ENCODE data around the gene DHDDS. TPM values are rescaled to one million over a fixed set of nuclear protein-coding genes. Genes with fewer than 3 reads are reported as not detected.

Gene DHDDS
- total and polyA plus RNA-seq, 2 of the 13 experiments (the other 11 are each of a cell fraction or from before 2014, with no cell fraction given): 18.9 to 28.3 TPM

DNA sequence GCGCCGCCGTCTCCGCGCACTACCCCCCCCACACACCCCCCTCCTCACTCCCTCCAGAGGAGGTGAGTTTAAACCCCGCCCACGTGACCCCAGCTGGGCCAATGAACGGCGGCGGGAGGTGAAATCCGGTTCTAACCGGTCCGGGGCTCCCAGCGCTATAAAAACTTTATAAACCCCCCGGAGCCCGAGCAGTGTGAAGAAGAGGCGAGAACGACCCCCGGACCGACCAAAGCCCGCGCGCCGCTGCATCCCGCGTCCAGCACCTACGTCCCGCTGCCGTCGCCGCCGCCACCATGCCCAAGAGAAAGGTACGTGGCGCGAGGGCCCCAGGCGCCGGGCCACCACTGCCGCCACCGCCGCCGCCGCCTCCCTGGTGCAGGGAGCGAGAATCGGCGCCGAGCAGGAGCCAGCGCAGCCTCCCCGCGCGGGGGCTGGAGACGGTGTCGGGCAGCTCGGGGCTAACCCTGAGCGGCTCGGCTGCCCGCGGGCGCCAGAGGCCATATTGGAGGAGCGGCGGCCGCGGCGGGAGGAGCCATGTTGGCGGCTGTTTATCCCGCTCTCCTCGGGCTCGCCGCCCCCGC is 40.3 kb downstream of the DHDDS start, which contains the start of gene HMGN2 (continued):
- TF ChIP-seq, protein P1, sequence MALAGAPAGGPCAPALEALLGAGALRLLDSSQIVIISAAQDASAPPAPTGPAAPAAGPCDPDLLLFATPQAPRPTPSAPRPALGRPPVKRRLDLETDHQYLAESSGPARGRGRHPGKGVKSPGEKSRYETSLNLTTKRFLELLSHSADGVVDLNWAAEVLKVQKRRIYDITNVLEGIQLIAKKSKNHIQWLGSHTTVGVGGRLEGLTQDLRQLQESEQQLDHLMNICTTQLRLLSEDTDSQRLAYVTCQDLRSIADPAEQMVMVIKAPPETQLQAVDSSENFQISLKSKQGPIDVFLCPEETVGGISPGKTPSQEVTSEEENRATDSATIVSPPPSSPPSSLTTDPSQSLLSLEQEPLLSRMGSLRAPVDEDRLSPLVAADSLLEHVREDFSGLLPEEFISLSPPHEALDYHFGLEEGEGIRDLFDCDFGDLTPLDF (CRISPR knock-in tag; IDR thresholded peaks at IDR 0.05): no peak
- TF ChIP-seq, protein P2, sequence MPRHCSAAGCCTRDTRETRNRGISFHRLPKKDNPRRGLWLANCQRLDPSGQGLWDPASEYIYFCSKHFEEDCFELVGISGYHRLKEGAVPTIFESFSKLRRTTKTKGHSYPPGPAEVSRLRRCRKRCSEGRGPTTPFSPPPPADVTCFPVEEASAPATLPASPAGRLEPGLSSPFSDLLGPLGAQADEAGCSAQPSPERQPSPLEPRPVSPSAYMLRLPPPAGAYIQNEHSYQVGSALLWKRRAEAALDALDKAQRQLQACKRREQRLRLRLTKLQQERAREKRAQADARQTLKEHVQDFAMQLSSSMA (CRISPR knock-in tag; IDR thresholded peaks at IDR 0.05): no peak
- no peak for TF ChIP-seq ZNF788 (CRISPR knock-in tag; IDR thresholded peaks at IDR 0.05; ENCODE audit: borderline replicate concordance)
- TF ChIP-seq ZSCAN29 (CRISPR knock-in tag; conservative IDR thresholded peaks at IDR 0.05): no peak; the same call in 1 of the 2 replicates
- TF ChIP-seq, protein P3, sequence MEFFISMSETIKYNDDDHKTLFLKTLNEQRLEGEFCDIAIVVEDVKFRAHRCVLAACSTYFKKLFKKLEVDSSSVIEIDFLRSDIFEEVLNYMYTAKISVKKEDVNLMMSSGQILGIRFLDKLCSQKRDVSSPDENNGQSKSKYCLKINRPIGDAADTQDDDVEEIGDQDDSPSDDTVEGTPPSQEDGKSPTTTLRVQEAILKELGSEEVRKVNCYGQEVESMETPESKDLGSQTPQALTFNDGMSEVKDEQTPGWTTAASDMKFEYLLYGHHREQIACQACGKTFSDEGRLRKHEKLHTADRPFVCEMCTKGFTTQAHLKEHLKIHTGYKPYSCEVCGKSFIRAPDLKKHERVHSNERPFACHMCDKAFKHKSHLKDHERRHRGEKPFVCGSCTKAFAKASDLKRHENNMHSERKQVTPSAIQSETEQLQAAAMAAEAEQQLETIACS (CRISPR knock-in tag; IDR thresholded peaks at IDR 0.05): no peak
- peak; percentile 72 for TF ChIP-seq ASH2L (IDR thresholded peaks at IDR 0.05; ENCODE audit: insufficient read length, low read depth, low read length)
- TF ChIP-seq RBAK (CRISPR knock-in tag; IDR thresholded peaks at IDR 0.05): no peak
- no peak for TF ChIP-seq HNRNPH1 (optimal IDR thresholded peaks at IDR 0.05; ENCODE audit: low read depth, low read length)
- no peak for TF ChIP-seq NFIB (CRISPR knock-in tag; IDR thresholded peaks at IDR 0.05; ENCODE audit: borderline replicate concordance)
- TF ChIP-seq TOPORS (CRISPR knock-in tag; IDR thresholded peaks at IDR 0.05): peak; percentile 78; the same call in 1 of the 2 replicates
- no peak for TF ChIP-seq ZNF570 (CRISPR knock-in tag; IDR thresholded peaks at IDR 0.05; ENCODE audit: borderline replicate concordance)
- no peak for TF ChIP-seq PAF1 (CRISPR knock-in tag; IDR thresholded peaks at IDR 0.05)
- TF ChIP-seq ZFAT (CRISPR knock-in tag; conservative IDR thresholded peaks at IDR 0.05): no peak
- no peak for TF ChIP-seq KLF9 (CRISPR knock-in tag; IDR thresholded peaks at IDR 0.05; ENCODE audit: low read depth)
- TF ChIP-seq, protein P4, sequence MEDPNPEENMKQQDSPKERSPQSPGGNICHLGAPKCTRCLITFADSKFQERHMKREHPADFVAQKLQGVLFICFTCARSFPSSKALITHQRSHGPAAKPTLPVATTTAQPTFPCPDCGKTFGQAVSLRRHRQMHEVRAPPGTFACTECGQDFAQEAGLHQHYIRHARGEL (CRISPR knock-in tag; IDR thresholded peaks at IDR 0.05): no peak
- no peak for TF ChIP-seq FOXK1 (CRISPR knock-in tag; IDR thresholded peaks at IDR 0.05; ENCODE audit: borderline replicate concordance, low read depth)
- TF ChIP-seq RFX3 (CRISPR knock-in tag; IDR thresholded peaks at IDR 0.05): no peak
- TF ChIP-seq SIX1 (CRISPR knock-in tag; IDR thresholded peaks at IDR 0.05; ENCODE audit: borderline replicate concordance): no peak
- TF ChIP-seq ZNF430 (CRISPR knock-in tag; IDR thresholded peaks at IDR 0.05): peak; percentile 40; the same call in 1 of the 2 replicates
- no peak for TF ChIP-seq MYNN (CRISPR knock-in tag; IDR thresholded peaks at IDR 0.05; ENCODE audit: low read depth)
- no peak; the same call in 1 of the 2 replicates for TF ChIP-seq PAX8 (CRISPR knock-in tag; IDR thresholded peaks at IDR 0.05; ENCODE audit: borderline replicate concordance)
- no peak for TF ChIP-seq NCOA1 (CRISPR knock-in tag; IDR thresholded peaks at IDR 0.05)
- TF ChIP-seq ZNF3 (CRISPR knock-in tag; IDR thresholded peaks at IDR 0.05): no peak
- no peak for TF ChIP-seq MEIS2 (CRISPR knock-in tag; IDR thresholded peaks at IDR 0.05)
- TF ChIP-seq, protein P5, sequence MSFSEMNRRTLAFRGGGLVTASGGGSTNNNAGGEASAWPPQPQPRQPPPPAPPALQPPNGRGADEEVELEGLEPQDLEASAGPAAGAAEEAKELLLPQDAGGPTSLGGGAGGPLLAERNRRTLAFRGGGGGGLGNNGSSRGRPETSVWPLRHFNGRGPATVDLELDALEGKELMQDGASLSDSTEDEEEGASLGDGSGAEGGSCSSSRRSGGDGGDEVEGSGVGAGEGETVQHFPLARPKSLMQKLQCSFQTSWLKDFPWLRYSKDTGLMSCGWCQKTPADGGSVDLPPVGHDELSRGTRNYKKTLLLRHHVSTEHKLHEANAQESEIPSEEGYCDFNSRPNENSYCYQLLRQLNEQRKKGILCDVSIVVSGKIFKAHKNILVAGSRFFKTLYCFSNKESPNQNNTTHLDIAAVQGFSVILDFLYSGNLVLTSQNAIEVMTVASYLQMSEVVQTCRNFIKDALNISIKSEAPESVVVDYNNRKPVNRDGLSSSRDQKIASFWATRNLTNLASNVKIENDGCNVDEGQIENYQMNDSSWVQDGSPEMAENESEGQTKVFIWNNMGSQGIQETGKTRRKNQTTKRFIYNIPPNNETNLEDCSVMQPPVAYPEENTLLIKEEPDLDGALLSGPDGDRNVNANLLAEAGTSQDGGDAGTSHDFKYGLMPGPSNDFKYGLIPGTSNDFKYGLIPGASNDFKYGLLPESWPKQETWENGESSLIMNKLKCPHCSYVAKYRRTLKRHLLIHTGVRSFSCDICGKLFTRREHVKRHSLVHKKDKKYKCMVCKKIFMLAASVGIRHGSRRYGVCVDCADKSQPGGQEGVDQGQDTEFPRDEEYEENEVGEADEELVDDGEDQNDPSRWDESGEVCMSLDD (CRISPR knock-in tag; IDR thresholded peaks at IDR 0.05; ENCODE audit: borderline replicate concordance): no peak
